SK-N-SH treated with all-trans-retinoic acid at 6 μM for 48 hours (cell line): Measurements from ENCODE around the gene EXOC4.

Source experiments
- ATAC-seq: fragments of 200-7000 bp; cut with Tn5 transposase; 3 replicates; pipeline ENCODE4 v1.9.1; 2020; ENCODE audit warnings: mild to moderate bottlenecking, moderate library complexity
- ARNTL ChIP-seq: fragments of 450-650 bp; formaldehyde crosslinking; IDR thresholded peaks from 2 replicates; pipeline ENCODE4 v1.5.0; 2020; ENCODE audit warnings: low read depth, mild to moderate bottlenecking, moderate library complexity, borderline replicate concordance
- BACH2 ChIP-seq: fragments of 250-450 bp; sonication (Bioruptor Pico); IDR thresholded peaks from 2 replicates; pipeline ENCODE4 v1.9.0; 2021; ENCODE audit warnings: mild to moderate bottlenecking, borderline replicate concordance
- CSDC2 ChIP-seq: fragments of 250-450 bp; sonication (Bioruptor Pico); IDR thresholded peaks from 2 replicates; pipeline ENCODE4 v1.5.0; 2020; ENCODE audit warnings: mild to moderate bottlenecking, moderate library complexity
- ESRRG ChIP-seq: fragments of 250-450 bp; sonication (Bioruptor Pico); IDR thresholded peaks from 2 replicates; pipeline ENCODE4 v1.6.1; 2021; ENCODE audit warnings: mild to moderate bottlenecking
- GLIS3 ChIP-seq: fragments of 250-450 bp; sonication (Bioruptor Pico); IDR thresholded peaks from 2 replicates; pipeline ENCODE4 v1.5.0; 2020; ENCODE audit warnings: mild to moderate bottlenecking, moderate library complexity
- ISL1 ChIP-seq: fragments of 250-450 bp; sonication (Bioruptor Pico); IDR thresholded peaks from 2 replicates; pipeline ENCODE4 v2.1.2; 2022; ENCODE audit warnings: mild to moderate bottlenecking, moderate library complexity
- OSR1 ChIP-seq: fragments of 250-450 bp; sonication (Bioruptor Pico); IDR thresholded peaks from 2 replicates; pipeline ENCODE4 v1.8.0; 2022; ENCODE audit warnings: moderate library complexity, mild to moderate bottlenecking, inconsistent platforms
- PATZ1 ChIP-seq: fragments of 250-450 bp; sonication (Bioruptor Pico); IDR thresholded peaks from 2 replicates; pipeline ENCODE4 v1.8.0; 2020; ENCODE audit warnings: mild to moderate bottlenecking, moderate library complexity, borderline replicate concordance
- POU6F1 ChIP-seq: fragments of 250-450 bp; sonication (Bioruptor Pico); IDR thresholded peaks from 2 replicates; pipeline ENCODE4 v1.8.0; 2021; ENCODE audit warnings: low read depth, mild to moderate bottlenecking, moderate library complexity, borderline replicate concordance
- PPARA ChIP-seq: fragments of 250-450 bp; sonication (Bioruptor Pico); IDR thresholded peaks from 2 replicates; pipeline ENCODE4 v1.5.0; 2020; ENCODE audit warnings: mild to moderate bottlenecking, borderline replicate concordance
- RARB ChIP-seq: fragments of 250-450 bp; sonication (Bioruptor Pico); IDR thresholded peaks from 2 replicates; pipeline ENCODE4 v1.8.0; 2021; ENCODE audit warnings: mild to moderate bottlenecking, moderate library complexity
- SNAI2 ChIP-seq: fragments of 250-450 bp; sonication (Bioruptor Pico); IDR thresholded peaks from 2 replicates; pipeline ENCODE4 v1.5.0; 2020; ENCODE audit warnings: mild to moderate bottlenecking, moderate library complexity
- TCF4 ChIP-seq: fragments of 250-450 bp; sonication (Bioruptor Pico); IDR thresholded peaks from 2 replicates; pipeline ENCODE4 v1.8.0; 2021; ENCODE audit warnings: mild to moderate bottlenecking, moderate library complexity, borderline replicate concordance
- TOX ChIP-seq: fragments of 250-450 bp; sonication (Bioruptor Pico); IDR thresholded peaks from 2 replicates; pipeline ENCODE4 v1.8.0; 2021; ENCODE audit warnings: mild to moderate bottlenecking, moderate library complexity, borderline replicate concordance
- ZC3H10 ChIP-seq: fragments of 250-450 bp; sonication (Bioruptor Pico); IDR thresholded peaks from 2 replicates; pipeline ENCODE4 v1.5.1; 2021; ENCODE audit warnings: mild to moderate bottlenecking, moderate library complexity
- ZFP3 ChIP-seq: fragments of 250-450 bp; sonication (Bioruptor Pico); IDR thresholded peaks from 2 replicates; pipeline ENCODE4 v1.5.0; 2020; ENCODE audit warnings: mild to moderate bottlenecking, moderate library complexity
- ZFP30 ChIP-seq: fragments of 450-650 bp; formaldehyde crosslinking; IDR thresholded peaks from 2 replicates; pipeline ENCODE4 v1.5.0; 2022; ENCODE audit warnings: mild to moderate bottlenecking, moderate library complexity
- ZNF565 ChIP-seq: fragments of 450-650 bp; formaldehyde crosslinking; conservative IDR thresholded peaks from 2 replicates; pipeline ENCODE4 v1.5.0; 2020; ENCODE audit warnings: low read depth, mild to moderate bottlenecking, moderate library complexity
- ZNF70 ChIP-seq: fragments of 450-650 bp; formaldehyde crosslinking; IDR thresholded peaks from 2 replicates; pipeline ENCODE4 v1.5.0; 2020; ENCODE audit warnings: mild to moderate bottlenecking, moderate library complexity
- ZNF8 ChIP-seq: fragments of 450-650 bp; formaldehyde crosslinking; IDR thresholded peaks from 2 replicates; pipeline ENCODE4 v1.5.0; 2020; ENCODE audit warnings: mild to moderate bottlenecking, moderate library complexity
- TF ChIP-seq, protein P1 (sequence below): fragments of 250-450 bp; sonication (Bioruptor Pico); IDR thresholded peaks from 2 replicates; pipeline ENCODE4 v1.5.1; 2021; ENCODE audit warnings: mild to moderate bottlenecking, moderate library complexity
- TF ChIP-seq, protein P2 (sequence below): fragments of 250-450 bp; sonication (Bioruptor Pico); IDR thresholded peaks from 2 replicates; pipeline ENCODE4 v1.5.1; 2020; ENCODE audit warnings: low read depth, mild to moderate bottlenecking, moderate library complexity

The EXOC4 gene

DNA sequence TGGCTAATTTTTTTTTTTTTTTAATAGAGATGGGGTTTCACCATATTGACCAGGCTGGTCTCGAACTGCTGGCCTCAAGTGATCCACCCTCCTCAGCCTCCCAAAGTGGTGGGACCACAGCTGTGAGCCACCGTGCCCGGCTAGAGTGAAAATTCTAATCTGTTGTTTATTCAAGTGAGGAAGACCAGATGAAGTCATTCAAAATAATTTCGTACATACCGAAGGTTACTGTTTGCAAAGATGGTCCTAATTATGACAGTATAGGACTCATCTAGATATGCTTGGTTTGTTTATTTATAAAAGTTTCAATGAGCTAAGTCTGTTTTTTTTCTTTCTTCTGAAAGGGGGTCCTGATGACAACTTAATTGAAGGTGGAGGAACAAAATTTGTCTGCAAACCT lies 376.8 kb downstream of the EXOC4 start:
- no peak for ATAC-seq
- TF ChIP-seq ZNF565 (CRISPR knock-in tag) (no peak), ZNF8 (CRISPR knock-in tag) (no peak), ZFP3 (CRISPR knock-in tag) (no peak), ARNTL (CRISPR knock-in tag) (no peak), RARB (CRISPR knock-in tag) (no peak), GLIS3 (CRISPR knock-in tag) (no peak), ZC3H10 (CRISPR knock-in tag) (no peak), TOX (no peak), OSR1 (CRISPR knock-in tag) (no peak), POU6F1 (CRISPR knock-in tag) (no peak), ESRRG (CRISPR knock-in tag) (no peak), ZFP30 (no peak), PATZ1 (CRISPR knock-in tag) (no peak), ZNF70 (CRISPR knock-in tag) (no peak)

GRCh38 chr7:133633055-133633454 lies 380.2 kb downstream of the EXOC4 start:
- no peak for ATAC-seq
- TF ChIP-seq ZNF8 (CRISPR knock-in tag) (no peak), RARB (CRISPR knock-in tag) (no peak), ZFP3 (CRISPR knock-in tag) (no peak)
- TF ChIP-seq, protein P1, sequence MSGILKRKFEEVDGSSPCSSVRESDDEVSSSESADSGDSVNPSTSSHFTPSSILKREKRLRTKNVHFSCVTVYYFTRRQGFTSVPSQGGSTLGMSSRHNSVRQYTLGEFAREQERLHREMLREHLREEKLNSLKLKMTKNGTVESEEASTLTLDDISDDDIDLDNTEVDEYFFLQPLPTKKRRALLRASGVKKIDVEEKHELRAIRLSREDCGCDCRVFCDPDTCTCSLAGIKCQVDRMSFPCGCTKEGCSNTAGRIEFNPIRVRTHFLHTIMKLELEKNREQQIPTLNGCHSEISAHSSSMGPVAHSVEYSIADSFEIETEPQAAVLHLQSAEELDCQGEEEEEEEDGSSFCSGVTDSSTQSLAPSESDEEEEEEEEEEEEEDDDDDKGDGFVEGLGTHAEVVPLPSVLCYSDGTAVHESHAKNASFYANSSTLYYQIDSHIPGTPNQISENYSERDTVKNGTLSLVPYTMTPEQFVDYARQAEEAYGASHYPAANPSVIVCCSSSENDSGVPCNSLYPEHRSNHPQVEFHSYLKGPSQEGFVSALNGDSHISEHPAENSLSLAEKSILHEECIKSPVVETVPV (CRISPR knock-in tag) = no peak

DNA sequence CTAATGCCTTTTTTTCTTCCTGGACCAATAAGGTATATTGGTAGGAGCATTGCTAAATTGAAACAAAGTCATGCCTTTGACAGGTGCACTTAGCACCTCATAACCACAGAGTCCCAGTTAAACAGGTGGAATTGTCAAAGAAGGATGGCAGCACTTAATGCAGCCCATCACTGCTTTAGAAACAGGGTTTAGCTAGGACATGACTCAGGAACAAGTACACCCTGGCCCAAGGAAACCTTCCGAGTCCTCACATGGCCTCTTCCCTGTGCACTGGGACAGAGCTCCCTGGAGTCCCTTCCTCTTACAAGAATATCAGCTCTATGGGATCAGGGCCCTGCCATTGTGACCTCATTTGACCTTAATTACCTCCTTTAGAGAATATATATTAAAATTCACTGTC lies 382.7 kb downstream of the EXOC4 start:
- ATAC-seq = no peak
- no peak for TF ChIP-seq ZFP30
- no peak for TF ChIP-seq ZNF8 (CRISPR knock-in tag)
- no peak for TF ChIP-seq ESRRG (CRISPR knock-in tag)
- TF ChIP-seq ZC3H10 (CRISPR knock-in tag) = no peak
- no peak for TF ChIP-seq RARB (CRISPR knock-in tag)
- no peak for TF ChIP-seq ISL1 (CRISPR knock-in tag)
- TF ChIP-seq ARNTL (CRISPR knock-in tag) = no peak
- TF ChIP-seq PPARA (CRISPR knock-in tag) = no peak
- no peak for TF ChIP-seq ZFP3 (CRISPR knock-in tag)
- TF ChIP-seq TCF4 (CRISPR knock-in tag) = no peak
- no peak for TF ChIP-seq TOX
- TF ChIP-seq ZNF70 (CRISPR knock-in tag) = no peak
- no peak for TF ChIP-seq OSR1 (CRISPR knock-in tag)
- TF ChIP-seq POU6F1 (CRISPR knock-in tag) = no peak
- no peak for TF ChIP-seq CSDC2 (CRISPR knock-in tag)
- TF ChIP-seq, all 23 proteins: peak for 0

DNA sequence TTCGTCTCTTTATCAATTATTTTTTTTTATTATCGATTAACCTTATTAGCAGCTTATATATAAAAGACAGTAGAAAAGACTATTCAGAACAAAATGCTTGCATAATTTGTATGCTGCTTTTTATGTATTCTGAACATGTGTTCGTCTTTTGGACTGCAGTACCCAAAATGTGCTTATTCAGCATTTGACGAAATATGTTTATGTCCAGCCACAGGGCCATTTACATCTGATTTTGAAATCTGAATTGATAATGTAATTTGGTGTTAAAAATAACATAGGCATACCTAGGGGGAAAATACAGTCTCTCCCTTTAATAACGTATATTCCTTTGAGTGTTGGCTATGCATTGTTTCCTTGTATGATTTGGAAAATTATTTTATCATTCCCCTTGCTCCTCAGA lies 386.0 kb downstream of the EXOC4 start:
- ATAC-seq = no peak
- TF ChIP-seq SNAI2 (CRISPR knock-in tag) = no peak
- TF ChIP-seq ZFP30 = no peak
- no peak for TF ChIP-seq ZNF8 (CRISPR knock-in tag)
- TF ChIP-seq ZC3H10 (CRISPR knock-in tag) = no peak
- no peak for TF ChIP-seq GLIS3 (CRISPR knock-in tag)
- no peak for TF ChIP-seq BACH2 (CRISPR knock-in tag)
- no peak for TF ChIP-seq PATZ1 (CRISPR knock-in tag)
- no peak for TF ChIP-seq ZNF565 (CRISPR knock-in tag)
- TF ChIP-seq, protein P2, sequence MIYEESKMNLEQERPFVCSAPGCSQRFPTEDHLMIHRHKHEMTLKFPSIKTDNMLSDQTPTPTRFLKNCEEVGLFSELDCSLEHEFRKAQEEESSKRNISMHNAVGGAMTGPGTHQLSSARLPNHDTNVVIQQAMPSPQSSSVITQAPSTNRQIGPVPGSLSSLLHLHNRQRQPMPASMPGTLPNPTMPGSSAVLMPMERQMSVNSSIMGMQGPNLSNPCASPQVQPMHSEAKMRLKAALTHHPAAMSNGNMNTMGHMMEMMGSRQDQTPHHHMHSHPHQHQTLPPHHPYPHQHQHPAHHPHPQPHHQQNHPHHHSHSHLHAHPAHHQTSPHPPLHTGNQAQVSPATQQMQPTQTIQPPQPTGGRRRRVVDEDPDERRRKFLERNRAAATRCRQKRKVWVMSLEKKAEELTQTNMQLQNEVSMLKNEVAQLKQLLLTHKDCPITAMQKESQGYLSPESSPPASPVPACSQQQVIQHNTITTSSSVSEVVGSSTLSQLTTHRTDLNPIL (CRISPR knock-in tag) = no peak
- no peak for TF ChIP-seq OSR1 (CRISPR knock-in tag)
- no peak for TF ChIP-seq ESRRG (CRISPR knock-in tag)
- TF ChIP-seq TOX = no peak
- no peak for TF ChIP-seq TCF4 (CRISPR knock-in tag)
- no peak for TF ChIP-seq PPARA (CRISPR knock-in tag)
- TF ChIP-seq ZFP3 (CRISPR knock-in tag) = no peak
